Endothelial cell of umbilical vein (primary cell): ENCODE measurements around the gene SH3PXD2A. TPM values are rescaled to one million over a fixed set of nuclear protein-coding genes. Genes with fewer than 3 reads are reported as not detected.

ENCODE experiments used
- BruUV-seq: library from RNA; stranded (reverse); fragments of 400-500 nt; replicated peaks from 2 replicates; lab custom pipeline; 2021; lab: Mats Ljungman, UMichigan
- CTCF ChIA-PET: fragments of 300-600, 350-600 bp; sonication (Branson Sonifier 250); formaldehyde crosslinking; loops from one replicate; lab custom pipeline; 2021; ENCODE audit warnings: antibody characterized with exemption, inconsistent platforms; lab: Charles Lee
- POLR2A ChIA-PET: fragments of 300-600, 350-600 bp; sonication (Branson Sonifier 250); formaldehyde crosslinking; loops from one replicate; lab custom pipeline; 2021; ENCODE audit warnings: antibody characterized with exemption, inconsistent platforms; lab: Charles Lee
- DNase-seq: peaks from one replicate; pipeline ENCODE4 v3.0.0-alpha.2; 2011; ENCODE audit warnings: low read depth, low spot score
- FAIRE-seq: peaks from 2 replicates; lab custom pipeline; 2011; peaks lifted over from hg19 to GRCh38; lab: Jason Lieb, UNC
- H2AFZ ChIP-seq: 2 replicates; pipeline ENCODE4 v1.6.0; 2012; ENCODE audit warnings: low read depth, low read length, control low read depth, inconsistent platforms
- H3K27ac ChIP-seq: 2 replicates; pipeline ENCODE4 v1.5.1; 2011; ENCODE audit warnings: low read depth, mild to moderate bottlenecking, control low read depth, low read length, moderate library complexity; ENCODE audit not compliant: insufficient read depth
- H3K27me3 ChIP-seq, 2 experiments: 2 replicates each; pipeline versions ENCODE4 v1.6.0 to v1.6.1; 2011; ENCODE audit warnings: low read length in 2 of 2, mixed read lengths in 1 of 2; ENCODE audit not compliant: control insufficient read depth in 2 of 2, insufficient read depth in 2 of 2
- H3K36me3 ChIP-seq, 2 experiments: 2 replicates in 1 of 2; 3 replicates in 1 of 2; pipeline ENCODE4 v1.5.1; 2011; ENCODE audit warnings: low read length in 2 of 2, mild to moderate bottlenecking in 1 of 2, moderate library complexity in 1 of 2; ENCODE audit not compliant: control insufficient read depth in 2 of 2, insufficient read depth in 2 of 2; ENCODE audit errors: extremely low read depth in 1 of 2
- H3K4me1 ChIP-seq: 3 replicates; pipeline ENCODE4 v1.5.1; 2011; ENCODE audit warnings: mild to moderate bottlenecking, low read length; ENCODE audit not compliant: control insufficient read depth, insufficient read depth; ENCODE audit errors: extremely low read depth
- H3K4me2 ChIP-seq: 2 replicates; pipeline ENCODE4 v1.6.1; 2011; ENCODE audit warnings: low read length, control low read depth, mixed read lengths; ENCODE audit not compliant: insufficient read depth
- H3K4me3 ChIP-seq, 3 experiments: fragments of 200-600 bp in 1 of 3; sonication (generic), shearing (Covaris generic) in 1 of 3; replicated peaks in 1 of 3; 2 replicates each; pipeline ENCODE4 v1.5.1; 2011 to 2016; ENCODE audit warnings: control low read depth in 3 of 3, low read length in 3 of 3, mild to moderate bottlenecking in 2 of 3, inconsistent platforms in 1 of 3, low read depth in 1 of 3, moderate library complexity in 1 of 3; ENCODE audit not compliant: insufficient read depth in 1 of 3
- H3K79me2 ChIP-seq: 2 replicates; pipeline ENCODE4 v1.6.0; 2012; ENCODE audit warnings: low read length, inconsistent platforms; ENCODE audit not compliant: control insufficient read depth, insufficient read depth
- H3K9ac ChIP-seq: replicated peaks from 2 replicates; pipeline ENCODE3; 2011; ENCODE audit warnings: low read length, control low read depth; ENCODE audit not compliant: insufficient read depth; ENCODE audit errors: extremely low read depth
- H3K9me1 ChIP-seq: replicated peaks from 3 replicates; pipeline ENCODE4 v1.6.0; 2011; ENCODE audit warnings: mild to moderate bottlenecking, low read length; ENCODE audit not compliant: control insufficient read depth, insufficient read depth; ENCODE audit errors: extremely low read depth
- H3K9me3 ChIP-seq: replicated peaks from 2 replicates; pipeline ENCODE4 v1.5.1; 2012; ENCODE audit warnings: low read length, inconsistent platforms; ENCODE audit not compliant: control insufficient read depth, insufficient read depth
- H4K20me1 ChIP-seq: replicated peaks from 2 replicates; pipeline ENCODE3; 2011; ENCODE audit warnings: mild to moderate bottlenecking, low read length; ENCODE audit not compliant: control insufficient read depth, insufficient read depth; ENCODE audit errors: extremely low read depth
- EZH2 ChIP-seq: IDR thresholded peaks from 2 replicates; pipeline ENCODE4 v1.6.1; 2012; ENCODE audit warnings: borderline replicate concordance, low read depth, mild to moderate bottlenecking, moderate library complexity, low read length, inconsistent platforms; ENCODE audit not compliant: severe bottlenecking
- GATA2 ChIP-seq: IDR thresholded peaks from 2 replicates; pipeline ENCODE4 v1.7.0; 2011; ENCODE audit warnings: low read depth, mild to moderate bottlenecking, moderate library complexity, mixed read lengths, low read length; ENCODE audit not compliant: insufficient read length, insufficient read depth
- JUN ChIP-seq: IDR thresholded peaks from 2 replicates; pipeline ENCODE4 v1.6.1; 2011; ENCODE audit warnings: borderline replicate concordance, low read depth; ENCODE audit not compliant: insufficient read length, insufficient read depth
- MYC ChIP-seq: IDR thresholded peaks from one replicate; pipeline ENCODE4 v1.6.1; 2011; ENCODE audit warnings: mild to moderate bottlenecking, low read depth, low read length
- POLR2A ChIP-seq: IDR thresholded peaks from 2 replicates; pipeline ENCODE4 v1.6.1; 2012; ENCODE audit warnings: low read depth, mild to moderate bottlenecking, control low read depth, low read length
- dilution Hi-C: fragments of 300-500 bp; cut with MboI; formaldehyde crosslinking; loops from one replicate; pipeline ENCODE4 v1.15.0; 2019; ENCODE audit warnings: low sequenced_read_pairs; ENCODE audit not compliant: extremely low pct_ligation_motif_present
- intact Hi-C: fragments of 100-400 bp; cut with micrococcal nuclease; formaldehyde crosslinking; loops from one replicate; pipeline ENCODE4 v1.10.0; 2022
- polyA plus RNA-seq, 4 experiments: library from polyadenylated mRNA; depleted of rRNA in 3 of 4; stranded (reverse) in 3 of 4; unstranded in 1 of 4; fragments of >200 nt; gene quantifications; 2 replicates each; pipeline versions ENCODE4 v1.2.1 to v1.2.3, GENCODE V29; 2011 to 2012; ENCODE audit warnings: missing spikeins in 1 of 4
- total RNA-seq: library from RNA; stranded (reverse); gene quantifications from 2 replicates; pipeline ENCODE4 v1.2.3, GENCODE V29; 2021
- TF ChIP-seq, protein P1 (sequence below): IDR thresholded peaks from 2 replicates; pipeline ENCODE4 v1.6.1; 2011; ENCODE audit not compliant: insufficient read depth, insufficient read length
- TF ChIP-seq, protein P2 (sequence below), 2 donors: IDR thresholded peaks; 1 replicate in 1 of 2; 2 replicates in 1 of 2; pipeline ENCODE4 v1.5.1; 2011; ENCODE audit warnings: low read length in 2 of 2, mild to moderate bottlenecking in 2 of 2, moderate library complexity in 2 of 2, control low read depth in 1 of 2, inconsistent platforms in 1 of 2, low read depth in 1 of 2; ENCODE audit not compliant: insufficient read depth in 1 of 2; ENCODE audit errors: extremely low read depth in 1 of 2

SH3PXD2A gene
- total and polyA plus RNA-seq, 2 donors (not counting 3 experiments of a cell fraction or from before 2014, with no cell fraction given), result 1.4 to 5.1 TPM

DNA sequence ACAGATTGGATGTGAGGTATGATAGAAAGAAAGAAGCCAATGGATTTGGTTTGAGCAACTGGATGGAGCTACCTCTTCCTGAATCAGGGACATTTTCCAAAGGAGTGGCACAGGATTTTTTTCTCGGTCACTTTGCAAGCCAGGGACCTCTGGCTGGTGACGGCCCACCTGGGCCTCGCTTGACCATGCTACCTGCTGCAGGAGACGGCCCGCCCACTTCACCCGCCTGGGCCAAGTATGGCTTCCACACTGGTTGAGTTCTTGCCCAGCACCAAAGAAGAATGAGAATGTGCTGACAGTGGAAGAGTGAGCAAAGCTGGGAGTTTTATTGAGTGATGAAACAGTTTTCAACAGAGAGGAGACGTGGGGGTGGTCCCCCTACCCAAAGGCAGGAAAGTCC is 24.5 kb upstream of the SH3PXD2A start:
- FAIRE-seq, result no peak
- dilution Hi-C loops, result no loop called here
- H3K36me3 ChIP-seq, result peaks cover 0 to 7% of the 10 kb centered on the region in 2 experiments

DNA sequence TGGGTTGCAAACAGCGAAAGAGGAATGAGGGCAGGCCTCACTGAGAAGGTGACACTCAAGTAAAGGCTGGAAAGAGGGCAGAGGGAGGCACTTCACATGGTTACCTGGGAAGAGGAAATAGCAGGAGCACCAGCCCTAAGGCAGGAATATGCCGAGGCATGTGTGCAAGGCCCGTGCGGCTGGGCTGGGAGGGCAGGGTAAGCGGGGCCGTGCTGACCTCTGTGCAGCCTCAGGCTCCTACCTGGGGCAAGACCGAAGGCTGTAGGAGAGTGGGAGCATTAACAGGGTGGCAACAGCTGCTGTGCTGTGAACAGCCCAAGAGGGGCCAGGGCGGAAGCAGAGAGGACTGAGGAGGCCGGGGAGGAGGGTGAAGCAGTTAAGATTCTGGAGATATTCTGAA is 24.0 kb upstream of the SH3PXD2A start:
- Histone ChIP-seq H3K9me3 (no peaks in the 10 kb centered on the region), H3K79me2 (no peaks in the 10 kb centered on the region), H2AFZ (no peak overlapping the region), H4K20me1 (no peaks in the 10 kb centered on the region), H3K27ac (no peak overlapping the region), H3K4me2 (no peak overlapping the region), H3K9me1 (no peaks in the 10 kb centered on the region), H3K4me3 (no peak overlapping the region), H3K27me3 (no peaks in the 10 kb centered on the region), H3K4me1 (no peaks in the 10 kb centered on the region), H3K9ac (no peak overlapping the region), H3K36me3 (peaks cover 0 to 7% of the 10 kb centered on the region in 2 experiments)
- no peak for DNase-seq
- CTCF ChIA-PET, result no interaction called here
- BruUV-seq, result no TSS peak
- intact Hi-C loops, result no loop called here
- POLR2A ChIA-PET, result no interaction called here
- FAIRE-seq, result no peak
- dilution Hi-C loops, result no loop called here
- no peak for TF ChIP-seq EZH2
- no peak for TF ChIP-seq JUN

More for the DNA sequence above, 24.5 kb upstream of the SH3PXD2A start:
- TF ChIP-seq EZH2 (no peak), MYC (no peak), GATA2 (no peak), POLR2A (no peak)
- TF ChIP-seq, protein P1, sequence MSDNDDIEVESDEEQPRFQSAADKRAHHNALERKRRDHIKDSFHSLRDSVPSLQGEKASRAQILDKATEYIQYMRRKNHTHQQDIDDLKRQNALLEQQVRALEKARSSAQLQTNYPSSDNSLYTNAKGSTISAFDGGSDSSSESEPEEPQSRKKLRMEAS, result no peak
- TF ChIP-seq, protein P2, sequence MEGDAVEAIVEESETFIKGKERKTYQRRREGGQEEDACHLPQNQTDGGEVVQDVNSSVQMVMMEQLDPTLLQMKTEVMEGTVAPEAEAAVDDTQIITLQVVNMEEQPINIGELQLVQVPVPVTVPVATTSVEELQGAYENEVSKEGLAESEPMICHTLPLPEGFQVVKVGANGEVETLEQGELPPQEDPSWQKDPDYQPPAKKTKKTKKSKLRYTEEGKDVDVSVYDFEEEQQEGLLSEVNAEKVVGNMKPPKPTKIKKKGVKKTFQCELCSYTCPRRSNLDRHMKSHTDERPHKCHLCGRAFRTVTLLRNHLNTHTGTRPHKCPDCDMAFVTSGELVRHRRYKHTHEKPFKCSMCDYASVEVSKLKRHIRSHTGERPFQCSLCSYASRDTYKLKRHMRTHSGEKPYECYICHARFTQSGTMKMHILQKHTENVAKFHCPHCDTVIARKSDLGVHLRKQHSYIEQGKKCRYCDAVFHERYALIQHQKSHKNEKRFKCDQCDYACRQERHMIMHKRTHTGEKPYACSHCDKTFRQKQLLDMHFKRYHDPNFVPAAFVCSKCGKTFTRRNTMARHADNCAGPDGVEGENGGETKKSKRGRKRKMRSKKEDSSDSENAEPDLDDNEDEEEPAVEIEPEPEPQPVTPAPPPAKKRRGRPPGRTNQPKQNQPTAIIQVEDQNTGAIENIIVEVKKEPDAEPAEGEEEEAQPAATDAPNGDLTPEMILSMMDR (IDR thresholded peaks at IDR 0.05; ENCODE audit: extremely low read depth in 1 of 2, insufficient read depth in 1 of 2, low read depth in 1 of 2, low read length in 2 of 2), result no peak
- Histone ChIP-seq H3K27ac (no peak overlapping the region), H3K9ac (no peak overlapping the region), H3K27me3 (no peaks in the 10 kb centered on the region), H3K4me2 (no peak overlapping the region), H2AFZ (no peak overlapping the region), H3K79me2 (no peaks in the 10 kb centered on the region), H4K20me1 (no peaks in the 10 kb centered on the region), H3K4me3 (no peak overlapping the region), H3K4me1 (no peaks in the 10 kb centered on the region), H3K9me1 (no peaks in the 10 kb centered on the region), H3K9me3 (no peaks in the 10 kb centered on the region)
- ChIA-PET POLR2A (no interaction called here), CTCF (no interaction called here)
- no peak for DNase-seq
- intact Hi-C loops, result no loop called here
- BruUV-seq, result no TSS peak
